Activated naive CD4-positive, alpha-beta T cell treated with anti-CD3 and anti-CD28 coated beads for 36 hours (primary cell): ENCODE measurements around the gene PRICKLE1. TPM values are rescaled to one million over a fixed set of nuclear protein-coding genes. Genes with fewer than 3 reads are reported as not detected.
A peak's percentile ranks its signal among the peaks of the same experiment; 100 is the strongest.

ENCODE experiments used
- CTCF ChIA-PET: fragments of 350-600 bp; sonication (Branson Sonifier 250); formaldehyde crosslinking; loops from one replicate; lab custom pipeline; 2021; ENCODE audit warnings: antibody characterized with exemption; lab: Charles Lee
- DNase-seq: peaks from one replicate; pipeline ENCODE4 v3.0.0-alpha.2; 2020
- H3K27ac Mint-ChIP-seq: one replicate; pipeline ENCODE4 v1.8.0; 2021; ENCODE audit warnings: mild to moderate bottlenecking, mixed read lengths
- H3K27me3 Mint-ChIP-seq: one replicate; pipeline ENCODE4 v1.8.0; 2021; ENCODE audit warnings: low read depth, mixed read lengths
- H3K36me3 Mint-ChIP-seq: one replicate; pipeline ENCODE4 v1.8.0; 2021; ENCODE audit warnings: low read depth, mixed read lengths
- H3K4me1 Mint-ChIP-seq: one replicate; pipeline ENCODE4 v1.8.0; 2021; ENCODE audit warnings: low read depth, mixed read lengths
- H3K4me3 Mint-ChIP-seq: one replicate; pipeline ENCODE4 v1.8.0; 2021; ENCODE audit warnings: mild to moderate bottlenecking, moderate library complexity, mixed read lengths
- H3K9me3 Mint-ChIP-seq: one replicate; pipeline ENCODE4 v1.8.0; 2021; ENCODE audit warnings: mixed read lengths
- intact Hi-C: fragments of 100-400 bp; cut with micrococcal nuclease; formaldehyde crosslinking; loops from one replicate; pipeline ENCODE4 v1.15.1; 2023
- total RNA-seq, 2 experiments: library from RNA; stranded (reverse); gene quantifications; one replicate each; pipeline ENCODE4 v1.2.3, GENCODE V29; 2021

PRICKLE1 gene
- total RNA-seq, result not detected

DNA sequence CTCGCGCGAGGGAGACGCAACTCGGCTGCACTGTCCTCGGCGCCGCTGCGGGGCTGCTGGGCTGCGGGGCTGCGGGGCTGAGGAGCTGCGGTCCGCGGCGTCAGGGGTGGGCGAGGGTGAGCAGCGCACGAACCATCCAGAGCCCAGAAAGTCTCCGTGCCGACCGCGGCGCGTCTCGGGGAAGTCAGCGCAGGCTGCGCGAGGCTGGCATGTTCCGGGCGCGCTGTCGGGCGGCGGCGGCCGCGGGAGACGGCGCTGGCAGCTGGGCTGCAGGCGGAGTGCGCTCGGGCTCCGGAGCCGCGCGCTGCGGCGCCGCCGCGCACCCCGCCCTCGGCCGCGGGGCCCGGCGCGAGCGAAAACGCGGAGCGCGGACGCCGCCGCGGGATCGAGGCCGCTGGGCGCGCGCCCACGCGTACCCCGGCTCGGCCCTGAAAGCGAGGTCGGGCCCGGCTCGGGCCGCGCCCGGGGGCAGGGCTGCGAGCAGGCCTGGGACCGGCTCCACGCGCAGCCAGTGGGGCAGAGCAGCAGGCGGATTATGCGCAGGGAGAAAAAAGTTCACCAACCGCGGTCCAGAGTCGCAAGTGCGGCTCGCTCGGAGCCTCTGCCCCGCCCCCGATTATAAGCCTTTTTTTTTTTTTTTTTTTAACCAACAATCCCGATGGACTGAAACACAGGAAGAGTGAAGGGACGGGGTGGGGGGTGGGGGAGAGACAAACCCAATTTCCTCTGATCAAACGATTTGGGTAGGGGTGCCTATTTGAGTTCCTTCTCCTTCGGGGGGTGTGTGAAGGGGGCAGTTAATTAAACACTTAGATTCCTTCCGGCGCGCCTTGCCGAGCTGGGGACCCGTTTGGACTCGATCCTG lies at the start of gene PRICKLE1:
Gene PRICKLE1, minus strand, starts transcription at position 282 of the 865 bp plus-strand sequence. CDS start 117,230 bp downstream, outside the sequence.
- H3K27me3 Mint-ChIP-seq, result peaks cover 59% of the 10 kb centered on the region
- DNase-seq, result peak; percentile 17
- no peaks in the 10 kb centered on the region for H3K9me3 Mint-ChIP-seq
- H3K4me3 Mint-ChIP-seq, result peak within 1 kb of the TSS; percentile 65
- H3K36me3 Mint-ChIP-seq, result no peaks in the 10 kb centered on the region
- H3K4me1 Mint-ChIP-seq, result peaks cover 14% of the 10 kb centered on the region
- H3K27ac Mint-ChIP-seq, result no peak within 1 kb of the TSS
- intact Hi-C loops, result loop anchor here (5.0 kb wide), 2 partner anchors 748 to 1293 kb away; no protein-coding TSS in a partner anchor
- CTCF ChIA-PET, result no interaction called here

DNA sequence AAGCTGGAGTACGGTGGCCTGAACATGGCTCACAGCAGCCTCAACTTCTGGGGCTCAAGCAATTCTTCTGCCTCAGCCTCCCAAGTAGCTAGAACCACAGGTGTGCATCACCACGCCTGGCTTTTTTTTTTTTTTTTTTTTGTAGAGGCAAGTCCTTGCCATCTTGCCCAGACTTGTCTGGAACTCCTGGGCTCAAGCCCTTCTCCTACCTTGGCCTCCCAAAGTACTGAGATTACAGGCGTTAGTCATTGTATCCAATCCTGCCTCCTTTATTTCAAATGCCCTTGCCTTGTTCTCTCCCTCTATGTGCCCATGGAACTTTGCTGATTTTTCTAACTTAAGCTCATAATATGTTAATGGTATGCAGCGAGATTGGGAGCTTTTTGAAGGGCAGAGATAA lies 49.2 kb upstream of the PRICKLE1 start:
- Mint-ChIP-seq H3K9me3 (no peaks in the 10 kb centered on the region), H3K4me3 (no peak overlapping the region), H3K4me1 (no peaks in the 10 kb centered on the region), H3K27me3 (peaks cover 2% of the 10 kb centered on the region), H3K27ac (no peak overlapping the region), H3K36me3 (no peaks in the 10 kb centered on the region)
- intact Hi-C loops, result no loop called here
- CTCF ChIA-PET, result no interaction called here
- no peak for DNase-seq

DNA sequence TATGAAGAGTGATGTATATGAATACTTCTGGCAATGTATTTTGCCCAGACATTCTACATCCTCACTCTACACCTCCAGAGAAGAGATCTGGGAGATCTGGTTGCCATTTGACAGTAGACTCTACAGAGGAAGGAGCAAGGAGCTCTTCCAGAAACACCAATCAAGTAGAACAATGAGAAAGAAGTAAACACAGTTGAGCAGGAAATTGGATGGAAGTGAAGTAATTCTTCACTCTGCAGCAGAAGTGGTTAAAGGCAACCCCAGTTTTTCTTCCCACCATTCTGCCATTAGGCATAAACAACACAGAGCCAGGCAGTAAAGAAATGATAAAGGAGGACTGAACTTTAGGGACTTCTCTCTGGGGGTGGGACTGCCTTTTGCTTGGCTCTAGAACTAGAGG lies 48.5 kb upstream of the PRICKLE1 start:
- peaks cover 2% of the 10 kb centered on the region for H3K27me3 Mint-ChIP-seq
- H3K9me3 Mint-ChIP-seq, result no peaks in the 10 kb centered on the region
- intact Hi-C loops, result no loop called here
- no peaks in the 10 kb centered on the region for H3K36me3 Mint-ChIP-seq
- CTCF ChIA-PET, result no interaction called here
- H3K27ac Mint-ChIP-seq, result no peak overlapping the region
- DNase-seq, result no peak
- H3K4me1 Mint-ChIP-seq, result no peaks in the 10 kb centered on the region
- H3K4me3 Mint-ChIP-seq, result no peak overlapping the region

DNA sequence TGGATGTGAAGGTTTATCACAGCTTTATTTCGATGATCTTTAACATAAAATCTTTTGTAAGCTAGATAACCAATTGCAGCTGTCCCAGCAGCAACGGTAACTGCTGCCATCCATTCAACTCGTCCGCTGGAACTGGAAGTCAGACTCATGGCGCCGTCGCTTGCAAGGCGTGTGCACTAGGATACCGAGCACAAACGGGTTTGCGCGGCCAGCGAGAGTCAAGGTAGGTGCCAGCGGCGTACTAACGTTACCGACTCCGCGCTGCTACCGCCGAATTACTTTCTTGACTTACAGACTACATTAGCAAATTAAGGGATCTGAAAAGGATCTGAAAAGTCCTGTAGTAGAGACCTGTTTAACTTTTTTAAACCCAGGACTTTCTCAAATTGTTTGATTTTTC lies 47.4 kb upstream of the PRICKLE1 start:
- intact Hi-C loops, result no loop called here
- Mint-ChIP-seq H3K27ac (no peak overlapping the region), H3K4me1 (no peaks in the 10 kb centered on the region), H3K4me3 (no peak overlapping the region), H3K9me3 (no peaks in the 10 kb centered on the region), H3K36me3 (no peaks in the 10 kb centered on the region), H3K27me3 (peaks cover 2% of the 10 kb centered on the region)
- no peak for DNase-seq
- CTCF ChIA-PET, result no interaction called here

DNA sequence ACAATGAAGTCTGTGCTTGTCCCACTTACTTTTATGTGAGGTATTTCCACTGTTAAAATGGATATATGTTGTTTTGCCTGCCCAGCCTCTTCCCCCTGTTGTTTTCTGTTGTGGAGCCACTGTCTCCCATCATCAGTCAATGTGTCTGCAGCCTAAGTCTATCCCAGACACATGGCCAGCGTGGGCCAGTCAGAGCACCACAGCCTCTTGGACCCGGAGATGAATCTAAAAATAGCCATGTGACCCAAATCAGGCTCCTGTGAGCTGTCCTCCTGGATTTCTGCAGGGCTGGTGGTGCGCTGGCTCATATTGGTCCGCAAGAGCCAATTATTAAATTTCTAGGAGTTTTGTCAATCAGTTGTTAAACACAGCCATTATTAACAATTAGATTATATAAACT lies 44.0 kb upstream of the PRICKLE1 start:
- Mint-ChIP-seq H3K27ac (no peak overlapping the region), H3K27me3 (no peaks in the 10 kb centered on the region), H3K4me1 (no peaks in the 10 kb centered on the region), H3K9me3 (no peaks in the 10 kb centered on the region), H3K36me3 (no peaks in the 10 kb centered on the region), H3K4me3 (no peak overlapping the region)
- no peak for DNase-seq
- CTCF ChIA-PET, result interaction anchor here (0.7 kb wide), 1 partner anchor 15 kb away, joined by 3 read pairs; no protein-coding TSS in a partner anchor
- intact Hi-C loops, result no loop called here

DNA sequence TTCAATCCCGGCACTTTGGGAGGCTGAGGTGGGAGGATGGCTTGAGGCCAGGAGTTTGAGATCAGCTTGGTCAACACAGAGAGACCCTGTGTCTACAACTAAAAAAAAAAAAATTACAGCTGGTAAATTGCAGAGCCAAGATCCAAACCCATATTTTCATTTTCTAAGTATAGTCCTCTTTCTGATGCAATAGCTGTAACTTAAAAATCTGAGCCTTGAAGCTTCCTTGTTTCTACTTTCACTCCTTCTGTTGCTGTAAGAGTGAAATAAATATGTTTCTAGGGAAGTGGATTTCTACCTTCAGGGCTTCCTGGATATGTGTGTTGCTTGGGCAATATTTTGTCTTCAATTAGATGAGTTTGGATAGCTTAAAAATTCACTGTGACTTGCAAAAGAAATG lies 42.0 kb upstream of the PRICKLE1 start:
- no peak overlapping the region for H3K27ac Mint-ChIP-seq
- CTCF ChIA-PET, result no interaction called here

DNA sequence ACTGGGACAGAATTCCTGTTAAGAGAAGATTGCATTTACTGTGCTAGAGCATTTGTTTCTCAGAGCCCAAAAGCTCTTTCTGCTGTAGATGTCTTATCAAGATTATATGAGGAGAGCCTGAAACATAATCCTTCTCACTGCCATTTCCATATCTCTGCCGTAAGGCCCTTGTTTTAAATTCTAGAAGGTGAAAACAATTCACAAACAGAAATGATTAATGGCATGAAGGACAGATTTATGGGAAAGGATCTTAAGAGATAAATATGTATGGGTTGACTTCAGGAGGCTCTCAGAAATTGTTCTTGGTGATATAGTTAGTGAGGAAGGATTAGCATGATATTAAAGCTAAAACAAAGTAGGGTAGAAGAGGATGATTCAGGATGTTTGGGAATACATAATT lies 40.8 kb upstream of the PRICKLE1 start:
- no peaks in the 10 kb centered on the region for H3K27me3 Mint-ChIP-seq
- no peaks in the 10 kb centered on the region for H3K9me3 Mint-ChIP-seq
- no peak overlapping the region for H3K27ac Mint-ChIP-seq
- CTCF ChIA-PET, result interaction anchor here (0.6 kb wide), 1 partner anchor 117 kb away, joined by 3 read pairs; no protein-coding TSS in a partner anchor
- H3K4me1 Mint-ChIP-seq, result no peaks in the 10 kb centered on the region
- intact Hi-C loops, result no loop called here
- DNase-seq, result no peak
- no peaks in the 10 kb centered on the region for H3K36me3 Mint-ChIP-seq
- no peak overlapping the region for H3K4me3 Mint-ChIP-seq

More for the DNA sequence above, 42.0 kb upstream of the PRICKLE1 start:
- no peak overlapping the region for H3K4me3 Mint-ChIP-seq
- H3K9me3 Mint-ChIP-seq, result no peaks in the 10 kb centered on the region
- no peak for DNase-seq
- H3K27me3 Mint-ChIP-seq, result no peaks in the 10 kb centered on the region
- intact Hi-C loops, result no loop called here
- no peaks in the 10 kb centered on the region for H3K36me3 Mint-ChIP-seq
- no peaks in the 10 kb centered on the region for H3K4me1 Mint-ChIP-seq

DNA sequence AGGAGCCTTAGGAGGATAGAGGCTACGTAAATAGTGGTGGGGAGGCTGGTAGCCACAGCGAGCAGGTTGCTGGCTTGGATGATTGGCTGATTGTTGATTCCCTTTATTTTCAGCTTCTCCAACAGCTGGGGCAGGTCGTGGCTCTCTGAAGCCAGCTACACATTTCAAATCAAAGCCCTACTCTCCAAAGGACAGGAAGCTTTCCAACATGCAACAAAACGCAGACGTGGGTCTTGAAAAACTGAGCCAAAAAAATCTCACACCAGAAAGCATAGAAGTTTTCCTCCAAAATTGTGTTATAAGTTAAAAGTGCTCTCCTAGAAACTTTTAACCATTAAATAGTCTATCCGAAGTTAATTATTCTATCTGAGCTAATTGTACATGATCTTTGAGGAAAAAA lies 37.6 kb upstream of the PRICKLE1 start:
- Mint-ChIP-seq H3K27me3 (no peaks in the 10 kb centered on the region), H3K4me1 (no peaks in the 10 kb centered on the region), H3K27ac (no peak overlapping the region), H3K9me3 (no peaks in the 10 kb centered on the region), H3K36me3 (no peaks in the 10 kb centered on the region), H3K4me3 (no peak overlapping the region)
- intact Hi-C loops, result no loop called here
- no peak for DNase-seq
- CTCF ChIA-PET, result no interaction called here

DNA sequence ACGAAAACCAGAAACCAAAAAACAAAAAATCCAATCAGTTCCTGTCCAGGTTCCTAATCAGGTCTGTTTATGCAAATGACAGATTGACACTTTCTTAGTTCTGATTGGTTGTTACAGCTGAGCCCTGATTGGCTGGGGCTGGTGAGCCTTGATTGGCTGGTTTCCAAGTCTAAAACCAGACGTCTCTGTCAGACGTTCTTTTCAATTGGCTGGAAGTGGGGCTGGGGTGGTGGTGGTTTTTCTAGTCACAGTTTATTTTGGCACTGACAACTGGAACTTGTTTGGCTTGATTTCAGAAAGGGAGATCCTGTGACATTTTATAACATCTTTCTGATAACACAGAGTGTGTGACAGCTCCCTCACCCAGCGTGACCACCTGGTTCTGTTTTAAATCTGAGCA lies 36.1 kb upstream of the PRICKLE1 start:
- Mint-ChIP-seq H3K4me1 (no peaks in the 10 kb centered on the region), H3K27me3 (no peaks in the 10 kb centered on the region), H3K36me3 (no peaks in the 10 kb centered on the region), H3K4me3 (no peak overlapping the region), H3K9me3 (no peaks in the 10 kb centered on the region), H3K27ac (no peak overlapping the region)
- no peak for DNase-seq
- intact Hi-C loops, result no loop called here
- CTCF ChIA-PET, result no interaction called here

DNA sequence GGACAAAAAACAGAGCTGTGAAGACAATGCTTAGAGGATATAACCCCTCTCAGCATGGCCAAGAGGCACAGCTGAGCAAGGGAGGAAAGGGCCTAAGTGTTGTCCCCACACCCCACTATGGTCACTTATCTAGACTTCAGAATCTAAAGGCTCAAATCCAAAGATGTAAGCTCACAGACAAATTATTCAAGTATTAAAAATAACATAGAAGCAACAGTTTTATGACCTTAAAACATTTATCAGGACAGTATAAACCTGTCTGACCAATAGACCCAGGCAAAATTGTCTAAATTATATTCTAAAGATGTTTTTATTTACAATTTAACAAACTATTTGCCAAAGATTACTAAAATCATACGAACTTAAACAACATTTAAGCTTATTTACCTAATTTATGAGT lies 28.1 kb upstream of the PRICKLE1 start:
- no peaks in the 10 kb centered on the region for H3K27me3 Mint-ChIP-seq
- CTCF ChIA-PET, result no interaction called here
- H3K9me3 Mint-ChIP-seq, result peaks cover 12% of the 10 kb centered on the region
- DNase-seq, result no peak
- H3K36me3 Mint-ChIP-seq, result no peaks in the 10 kb centered on the region
- intact Hi-C loops, result no loop called here
- no peak overlapping the region for H3K27ac Mint-ChIP-seq
- no peaks in the 10 kb centered on the region for H3K4me1 Mint-ChIP-seq
- no peak overlapping the region for H3K4me3 Mint-ChIP-seq

DNA sequence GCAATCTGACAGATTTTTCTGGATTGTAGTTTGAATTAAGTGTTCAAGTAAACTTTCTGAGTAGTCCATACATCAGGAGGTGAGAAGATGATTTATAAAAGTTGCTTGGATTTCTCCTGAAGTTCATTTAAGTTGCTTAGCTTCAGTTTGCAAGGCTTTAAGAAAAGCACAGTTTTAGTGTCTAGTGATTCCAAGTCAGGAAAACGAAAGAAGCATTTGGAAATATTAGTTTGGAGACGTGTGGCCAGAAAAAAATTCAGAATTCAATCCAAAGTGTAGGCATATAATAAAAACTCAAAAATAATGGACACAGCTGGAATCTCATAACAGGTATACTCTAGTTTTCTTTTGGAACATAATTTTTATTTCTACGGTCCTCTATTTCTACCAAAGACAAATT lies 25.5 kb upstream of the PRICKLE1 start:
- Mint-ChIP-seq H3K4me3 (no peak overlapping the region), H3K27me3 (no peaks in the 10 kb centered on the region), H3K27ac (no peak overlapping the region), H3K4me1 (no peaks in the 10 kb centered on the region), H3K36me3 (no peaks in the 10 kb centered on the region), H3K9me3 (peaks cover 12% of the 10 kb centered on the region)
- intact Hi-C loops, result no loop called here
- CTCF ChIA-PET, result no interaction called here
- DNase-seq, result no peak

DNA sequence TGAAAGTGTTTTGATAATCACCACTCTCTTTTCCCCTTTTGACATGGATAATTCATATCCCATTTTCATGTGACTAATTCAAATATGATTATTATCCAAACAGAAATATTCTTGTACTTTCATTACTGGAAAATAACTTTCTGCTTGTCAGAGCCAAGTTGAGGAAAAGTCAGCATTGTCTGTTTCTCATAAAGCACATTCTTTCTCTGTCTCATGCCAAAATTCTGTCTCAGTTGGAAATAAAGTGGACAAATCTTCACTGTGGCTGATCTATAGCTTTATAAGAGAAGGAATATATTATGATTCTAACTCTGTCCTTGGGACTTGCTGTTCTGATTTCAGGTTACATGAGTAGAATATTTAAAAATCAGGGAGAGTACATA lies 22.7 kb upstream of the PRICKLE1 start:
- CTCF ChIA-PET, result no interaction called here
- Mint-ChIP-seq H3K4me1 (no peaks in the 10 kb centered on the region), H3K27me3 (no peaks in the 10 kb centered on the region), H3K4me3 (no peak overlapping the region), H3K27ac (no peak overlapping the region), H3K36me3 (no peaks in the 10 kb centered on the region), H3K9me3 (peaks cover 2% of the 10 kb centered on the region)
- intact Hi-C loops, result no loop called here
- no peak for DNase-seq

DNA sequence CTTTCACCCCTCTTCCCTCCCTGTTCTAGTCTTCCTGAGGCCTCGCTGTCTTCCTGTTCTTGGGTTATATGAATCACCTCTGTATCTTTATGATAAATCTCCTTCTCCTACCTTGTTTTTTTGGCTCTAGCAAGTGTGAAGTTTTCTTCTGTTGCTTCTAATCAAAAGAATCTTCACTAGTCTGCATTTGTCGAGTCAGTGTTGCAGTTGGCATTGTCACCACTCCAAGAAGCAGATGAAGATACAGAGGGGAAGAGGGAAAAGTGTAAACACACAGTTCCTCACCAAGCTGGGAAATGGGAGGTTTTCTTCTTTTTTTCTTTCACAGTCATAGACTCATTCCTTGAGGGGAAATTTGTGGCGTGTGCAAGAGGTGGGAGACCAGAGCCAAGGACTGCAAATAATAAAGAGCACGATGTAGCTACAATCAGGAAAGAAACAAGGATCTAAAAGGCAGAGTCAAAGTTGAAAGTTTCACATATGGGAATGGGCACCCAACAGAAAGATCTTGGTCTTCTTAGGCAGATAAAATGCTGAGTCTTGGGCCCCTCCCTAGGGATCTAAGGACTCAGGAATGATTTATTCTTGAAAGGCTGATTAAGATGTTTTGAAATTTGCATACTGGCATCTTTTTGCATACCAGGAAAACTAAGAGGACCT lies 22.2 kb upstream of the PRICKLE1 start:
- Mint-ChIP-seq H3K27ac (no peak overlapping the region), H3K4me1 (no peaks in the 10 kb centered on the region), H3K36me3 (no peaks in the 10 kb centered on the region), H3K4me3 (no peak overlapping the region), H3K9me3 (peaks cover 2% of the 10 kb centered on the region), H3K27me3 (no peaks in the 10 kb centered on the region)
- CTCF ChIA-PET, result no interaction called here
- intact Hi-C loops, result no loop called here
- no peak for DNase-seq
